Esophagus muscularis mucosa (tissue), 4 donors: ENCODE data around the gene ABTB1.

ENCODE experiments used
- EP300 ChIP-seq: sonication (generic); formaldehyde crosslinking; IDR thresholded peaks from one replicate; pipeline ENCODE4 v1.6.1; 2017; ENCODE audit warnings: antibody characterized with exemption
- POLR2A ChIP-seq: fragments of 450-650 bp; IDR thresholded peaks from one replicate; pipeline ENCODE4 v1.6.1; 2017; ENCODE audit warnings: antibody characterized with exemption, moderate library complexity, mild to moderate bottlenecking, low read depth
- POLR2AphosphoS5 ChIP-seq, 2 donors: sonication (generic); formaldehyde crosslinking; IDR thresholded peaks; one replicate each; pipeline ENCODE4 v1.6.1; 2017; ENCODE audit warnings: antibody characterized with exemption in 2 of 2
- TF ChIP-seq, protein P1 (sequence below), 3 experiments: fragments of 200-600 bp in 2 of 3; fragments of 450-650 bp in 1 of 3; sonication (generic) in 2 of 3; IDR thresholded peaks; one replicate each; pipeline ENCODE4 v1.5.1; 2017 to 2019; ENCODE audit warnings: antibody characterized with exemption in 3 of 3, mild to moderate bottlenecking in 2 of 3, moderate library complexity in 1 of 3

DNA sequence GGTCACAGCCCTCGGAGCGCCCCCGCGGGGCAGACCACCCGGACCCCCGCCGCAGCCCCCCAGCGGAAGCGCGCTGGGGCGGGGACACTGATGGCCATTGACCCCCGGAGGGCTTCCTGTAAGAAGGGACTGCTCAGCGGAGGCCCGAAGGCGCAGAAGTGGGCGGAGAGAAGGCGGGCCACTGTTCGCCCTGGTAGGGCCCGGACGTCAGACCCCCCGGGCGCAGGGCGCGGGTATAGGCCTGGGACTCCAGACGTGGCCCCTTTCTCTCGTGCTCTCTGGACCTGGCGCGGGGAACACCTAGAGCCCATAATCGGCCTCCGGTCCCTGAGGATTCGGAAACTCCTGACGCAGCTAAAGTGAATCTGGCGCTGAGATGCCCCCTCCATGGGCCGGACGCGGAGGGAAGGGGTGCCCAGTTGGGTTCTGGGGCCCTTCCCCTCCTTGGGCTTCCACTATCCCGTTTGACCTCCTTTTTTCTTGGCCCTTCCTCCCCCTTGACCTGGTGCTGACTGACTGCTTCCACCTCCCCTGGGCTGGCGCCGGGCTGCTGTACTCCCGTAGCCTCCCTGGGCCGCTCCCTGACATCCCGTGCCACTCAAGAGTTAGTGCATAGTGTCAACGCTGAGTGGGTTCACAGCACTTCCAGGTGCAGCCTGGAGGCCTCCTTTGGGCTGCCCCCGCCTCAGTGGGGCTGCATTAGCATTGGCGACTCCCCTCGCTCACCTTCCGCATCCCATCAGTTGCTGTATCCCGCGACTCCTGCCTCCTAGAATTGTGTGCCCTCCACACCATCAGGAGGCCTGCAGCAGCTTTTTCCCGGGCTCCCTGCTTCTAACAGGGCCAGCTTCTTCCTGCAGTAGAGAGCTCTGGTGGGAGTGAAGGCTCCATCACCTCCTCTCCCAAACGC lies 694 bp downstream of the ABTB1 start:
- TF ChIP-seq, protein P1, sequence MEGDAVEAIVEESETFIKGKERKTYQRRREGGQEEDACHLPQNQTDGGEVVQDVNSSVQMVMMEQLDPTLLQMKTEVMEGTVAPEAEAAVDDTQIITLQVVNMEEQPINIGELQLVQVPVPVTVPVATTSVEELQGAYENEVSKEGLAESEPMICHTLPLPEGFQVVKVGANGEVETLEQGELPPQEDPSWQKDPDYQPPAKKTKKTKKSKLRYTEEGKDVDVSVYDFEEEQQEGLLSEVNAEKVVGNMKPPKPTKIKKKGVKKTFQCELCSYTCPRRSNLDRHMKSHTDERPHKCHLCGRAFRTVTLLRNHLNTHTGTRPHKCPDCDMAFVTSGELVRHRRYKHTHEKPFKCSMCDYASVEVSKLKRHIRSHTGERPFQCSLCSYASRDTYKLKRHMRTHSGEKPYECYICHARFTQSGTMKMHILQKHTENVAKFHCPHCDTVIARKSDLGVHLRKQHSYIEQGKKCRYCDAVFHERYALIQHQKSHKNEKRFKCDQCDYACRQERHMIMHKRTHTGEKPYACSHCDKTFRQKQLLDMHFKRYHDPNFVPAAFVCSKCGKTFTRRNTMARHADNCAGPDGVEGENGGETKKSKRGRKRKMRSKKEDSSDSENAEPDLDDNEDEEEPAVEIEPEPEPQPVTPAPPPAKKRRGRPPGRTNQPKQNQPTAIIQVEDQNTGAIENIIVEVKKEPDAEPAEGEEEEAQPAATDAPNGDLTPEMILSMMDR (IDR thresholded peaks at IDR 0.05): no peak
- TF ChIP-seq POLR2AphosphoS5 (IDR thresholded peaks at IDR 0.05) (no peak), EP300 (no peak), POLR2A (no peak)
